Mesodermal cell (in vitro differentiated cells): ENCODE data around the gene NPDC1.

Experiments used
- H3K27ac ChIP-seq: 2 replicates; pipeline ENCODE4 v1.7.0; 2013; ENCODE audit warnings: mild to moderate bottlenecking, low read depth, low read length, moderate library complexity; ENCODE audit not compliant: severe bottlenecking
- H3K36me3 ChIP-seq: 2 replicates; pipeline ENCODE4 v1.7.1; 2013; ENCODE audit warnings: mild to moderate bottlenecking, low read length, moderate library complexity; ENCODE audit not compliant: control insufficient read depth, insufficient read depth
- H3K4me1 ChIP-seq: one replicate; pipeline ENCODE4 v1.7.1; 2013; ENCODE audit warnings: mild to moderate bottlenecking, low read length; ENCODE audit not compliant: insufficient read depth, control insufficient read depth, poor library complexity, severe bottlenecking
- H3K4me3 ChIP-seq: 2 replicates; pipeline ENCODE4 v1.7.0; 2013; ENCODE audit warnings: low read length, control low read depth, mild to moderate bottlenecking; ENCODE audit not compliant: insufficient read depth, poor library complexity, severe bottlenecking; ENCODE audit errors: extremely low read depth
- H3K9me3 ChIP-seq: 2 replicates; pipeline ENCODE4 v1.7.1; 2013; ENCODE audit warnings: mild to moderate bottlenecking, low read length, moderate library complexity; ENCODE audit not compliant: control insufficient read depth
- WGBS, 2 experiments: methylation state at CpG; one replicate each; pipeline ENCODE4 v1.1.5; 2013; ENCODE audit warnings: missing lambda C conversion rate in 2 of 2; ENCODE audit not compliant: insufficient coverage in 2 of 2; 5-methylcytosine and 5-hydroxymethylcytosine counted together

Gene NPDC1

DNA sequence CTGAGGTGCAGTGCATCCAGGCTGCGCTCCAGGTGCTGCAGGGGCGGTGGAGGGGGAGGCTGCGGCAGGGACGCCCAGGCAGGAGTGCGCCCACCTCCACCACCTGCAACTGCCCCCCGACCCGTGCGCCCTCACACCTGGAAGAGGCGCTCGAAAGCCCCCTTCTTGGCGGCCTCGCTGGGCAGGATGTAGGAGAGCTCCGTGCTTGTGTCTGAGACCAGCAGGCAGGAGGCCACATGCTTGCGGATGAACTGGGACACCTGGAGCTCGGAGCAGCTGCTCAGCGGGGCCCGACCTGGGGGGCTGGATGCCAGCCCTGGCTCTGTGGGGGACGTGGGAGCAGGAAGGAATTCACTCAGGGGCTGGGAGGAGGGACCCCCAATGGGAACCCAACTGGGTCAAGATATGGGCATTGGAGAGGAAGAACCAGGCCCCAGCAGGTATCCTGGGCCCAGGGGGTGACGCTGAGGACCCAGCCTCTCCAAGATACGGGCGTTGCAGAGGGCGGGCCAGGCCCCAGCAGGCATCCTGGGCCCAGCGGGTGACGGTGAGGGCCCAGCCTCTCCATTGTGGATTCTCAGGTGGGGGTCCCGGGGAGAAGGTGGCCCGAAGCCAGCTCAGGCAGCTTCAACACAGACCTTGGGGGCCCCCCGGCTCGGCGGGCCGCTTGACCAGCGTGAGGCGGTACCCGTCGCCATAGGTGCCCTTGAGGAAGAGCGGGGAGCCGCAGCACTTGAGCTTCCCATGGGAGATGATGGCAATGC lies 31.0 kb downstream of the NPDC1 start:
- Histone ChIP-seq H3K4me1 (no peaks in the 10 kb centered on the region), H3K4me3 (no peak overlapping the region), H3K36me3 (peaks cover 4% of the 10 kb centered on the region), H3K27ac (no peak overlapping the region), H3K9me3 (no peaks in the 10 kb centered on the region)
- WGBS, 2 experiments = 97% methylated on average over 28 to 36 of the region's 36 CpGs

GRCh38 chr9:137014166-137014565 lies 31.8 kb downstream of the NPDC1 start:
- 87 to 91% methylated on average over 19 to 23 of the region's 23 CpGs for WGBS, 2 experiments
- Histone ChIP-seq H3K9me3 (no peaks in the 10 kb centered on the region), H3K36me3 (peaks cover 4% of the 10 kb centered on the region), H3K4me3 (no peak overlapping the region), H3K4me1 (no peaks in the 10 kb centered on the region), H3K27ac (no peak overlapping the region)

DNA sequence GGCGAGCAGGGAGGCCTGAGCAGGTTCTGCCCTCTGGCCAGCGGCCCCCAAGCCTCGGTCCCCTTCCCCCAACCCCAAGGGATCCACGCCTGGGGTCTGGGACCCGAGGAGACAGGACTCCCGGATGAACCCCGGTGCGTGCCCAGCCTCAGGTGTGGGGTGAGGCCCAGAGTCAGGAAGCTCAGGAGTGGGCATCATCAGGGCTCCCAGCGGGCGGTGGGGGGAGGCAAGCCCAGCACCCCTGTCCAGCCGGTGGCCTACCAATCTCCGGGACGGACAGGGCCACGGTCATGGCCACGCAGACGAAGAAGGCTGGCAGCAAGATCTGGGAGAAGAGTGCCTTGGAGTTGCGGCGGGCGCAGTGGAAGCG lies 32.4 kb downstream of the NPDC1 start:
- no peak overlapping the region for H3K27ac ChIP-seq
- H3K9me3 ChIP-seq = no peaks in the 10 kb centered on the region
- H3K36me3 ChIP-seq = peaks cover 4% of the 10 kb centered on the region
- 93 to 95% methylated on average over 10 to 17 of the region's 20 CpGs for WGBS, 2 experiments
- no peaks in the 10 kb centered on the region for H3K4me1 ChIP-seq
- no peak overlapping the region for H3K4me3 ChIP-seq

DNA sequence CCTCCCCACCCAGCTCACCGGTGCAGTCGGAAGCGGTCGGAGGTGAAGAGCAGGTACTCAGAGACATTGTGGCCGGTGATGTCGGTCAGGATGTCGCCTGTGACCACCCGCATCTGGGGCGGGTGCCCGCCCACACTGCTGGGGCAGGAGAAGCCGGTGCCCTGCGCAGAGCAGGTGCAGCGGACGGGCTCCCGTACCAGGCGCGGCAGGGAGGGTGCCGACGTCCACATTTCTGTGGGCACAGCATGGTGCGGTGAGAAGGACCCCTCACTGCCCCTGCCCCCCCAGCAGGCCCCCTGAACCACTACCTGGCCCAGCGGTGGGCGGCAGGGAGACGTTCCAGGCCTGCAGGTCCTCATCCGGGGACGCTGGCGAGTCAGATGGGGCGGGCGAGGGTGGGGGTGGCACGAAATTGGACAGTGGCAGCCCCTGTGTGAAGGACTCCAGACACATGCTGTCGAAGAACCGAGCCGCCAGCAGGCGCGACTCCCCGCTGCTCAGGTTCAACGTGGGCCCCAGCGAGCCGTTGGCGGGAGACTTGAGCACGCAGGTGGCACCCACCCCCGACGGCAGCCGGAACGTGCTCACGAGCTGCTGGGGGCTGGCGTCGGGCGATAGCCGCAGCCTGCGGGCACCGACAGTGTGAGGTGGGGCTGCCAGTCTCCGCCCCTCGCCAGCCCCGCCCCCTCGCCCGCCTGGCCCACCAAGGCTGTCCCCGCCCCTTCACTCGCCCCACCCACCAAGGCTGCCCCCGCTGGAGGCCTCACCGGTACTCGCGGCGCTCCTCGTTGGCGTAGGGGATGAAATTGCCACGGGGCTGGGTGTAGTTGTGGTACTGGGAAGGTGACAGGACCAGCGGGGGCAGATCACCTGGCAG lies 33.0 kb downstream of the NPDC1 start:
- no peak overlapping the region for H3K4me3 ChIP-seq
- no peak overlapping the region for H3K27ac ChIP-seq
- H3K4me1 ChIP-seq = no peaks in the 10 kb centered on the region
- no peaks in the 10 kb centered on the region for H3K9me3 ChIP-seq
- 76% methylated on average over 35 to 57 of the region's 67 CpGs for WGBS, 2 experiments
- H3K36me3 ChIP-seq = peaks cover 4% of the 10 kb centered on the region

- Histone ChIP-seq H3K4me3 (no peak overlapping the region), H3K36me3 (peaks cover 4% of the 10 kb centered on the region), H3K9me3 (no peaks in the 10 kb centered on the region), H3K27ac (no peak overlapping the region), H3K4me1 (no peaks in the 10 kb centered on the region)
- 93 to 96% methylated on average over 27 to 29 of the region's 39 CpGs for WGBS, 2 experiments
These were observed 33.9 kb downstream of the NPDC1 start for GRCh38 chr9:137011907-137012675.

DNA sequence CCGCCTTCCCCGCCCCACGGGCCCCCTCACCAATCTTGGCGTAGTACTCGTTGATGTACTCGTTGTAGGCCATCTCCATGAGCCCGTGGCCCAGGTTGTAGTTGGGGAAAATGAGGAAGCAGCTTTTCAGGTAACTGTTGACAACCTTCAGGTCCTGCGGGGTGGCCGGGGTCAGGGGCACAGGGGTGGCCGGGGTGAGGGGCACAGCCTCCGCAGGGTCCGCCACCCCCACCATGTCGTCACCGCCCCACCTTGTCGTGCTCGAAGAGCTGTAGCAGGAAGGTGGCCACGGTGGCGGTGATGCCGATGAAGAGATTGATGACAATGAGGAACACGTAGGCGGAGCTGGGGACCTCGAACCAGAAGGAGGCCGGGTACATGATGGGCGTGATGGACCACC lies 34.8 kb downstream of the NPDC1 start:
- Histone ChIP-seq H3K27ac (no peak overlapping the region), H3K4me3 (no peak overlapping the region), H3K36me3 (peaks cover under 1% of the 10 kb centered on the region), H3K9me3 (no peaks in the 10 kb centered on the region), H3K4me1 (no peaks in the 10 kb centered on the region)
- WGBS, 2 experiments = 96 to 97% methylated on average over 23 to 24 of the region's 24 CpGs

- Histone ChIP-seq H3K9me3 (no peaks in the 10 kb centered on the region), H3K36me3 (no peaks in the 10 kb centered on the region), H3K4me1 (no peaks in the 10 kb centered on the region), H3K27ac (no peak overlapping the region), H3K4me3 (no peak overlapping the region)
- 93 to 95% methylated on average over 36 to 48 of the region's 49 CpGs for WGBS, 2 experiments
These were observed 35.8 kb downstream of the NPDC1 start for GRCh38 chr9:137009938-137010732.

- H3K4me1 ChIP-seq = no peaks in the 10 kb centered on the region
- no peak overlapping the region for H3K27ac ChIP-seq
- 93 to 94% methylated on average over 5 to 13 of the region's 18 CpGs for WGBS, 2 experiments
- no peaks in the 10 kb centered on the region for H3K9me3 ChIP-seq
- no peaks in the 10 kb centered on the region for H3K36me3 ChIP-seq
- no peak overlapping the region for H3K4me3 ChIP-seq
These were observed 36.8 kb downstream of the NPDC1 start for GRCh38 chr9:137009217-137009616.

GRCh38 chr9:137008312-137008711 lies 37.7 kb downstream of the NPDC1 start:
- no peaks in the 10 kb centered on the region for H3K36me3 ChIP-seq
- H3K4me3 ChIP-seq = no peak overlapping the region
- no peaks in the 10 kb centered on the region for H3K9me3 ChIP-seq
- WGBS, 2 experiments = 87 to 91% methylated on average over 16 to 17 of the region's 22 CpGs
- no peaks in the 10 kb centered on the region for H3K4me1 ChIP-seq
- no peak overlapping the region for H3K27ac ChIP-seq

GRCh38 chr9:137007816-137008270 lies 38.1 kb downstream of the NPDC1 start:
- WGBS, 2 experiments = 87 to 89% methylated on average over 9 to 13 of the region's 13 CpGs
- no peaks in the 10 kb centered on the region for H3K4me1 ChIP-seq
- H3K27ac ChIP-seq = no peak overlapping the region

More at GRCh38 chr9:137007816-137008270, 38.1 kb downstream of the NPDC1 start:
- Histone ChIP-seq H3K36me3 (no peaks in the 10 kb centered on the region), H3K9me3 (no peaks in the 10 kb centered on the region), H3K4me3 (no peak overlapping the region)
